Inflammatory macrophage treated with lipopolysaccharide for 4 hours (primary cell): ENCODE data around the gene DEDD.

Experiments
- DNase-seq: peaks from one replicate; pipeline ENCODE4 v3.0.0-alpha.2; 2020

DEDD gene

DNA sequence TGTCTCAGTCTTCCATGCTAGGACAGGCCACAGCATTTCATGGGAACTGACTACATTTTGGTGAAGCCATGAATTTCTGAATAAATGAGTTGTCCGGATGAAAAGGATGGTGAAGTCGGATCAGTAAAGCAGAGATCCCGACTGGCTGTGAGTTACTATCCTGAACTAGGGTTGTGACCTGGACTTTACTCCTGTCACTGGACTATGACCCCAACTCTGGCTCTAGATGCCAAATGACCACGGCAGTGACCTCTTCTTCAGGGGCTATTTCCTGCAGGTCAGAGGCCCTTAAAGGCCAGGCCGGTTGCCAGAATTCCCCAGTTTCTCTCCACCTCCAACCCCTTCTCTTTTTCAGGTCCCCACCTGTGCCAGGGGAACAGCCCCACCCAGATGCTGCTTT, 41.4 kb downstream of the DEDD start:
- no peak for DNase-seq

DNA sequence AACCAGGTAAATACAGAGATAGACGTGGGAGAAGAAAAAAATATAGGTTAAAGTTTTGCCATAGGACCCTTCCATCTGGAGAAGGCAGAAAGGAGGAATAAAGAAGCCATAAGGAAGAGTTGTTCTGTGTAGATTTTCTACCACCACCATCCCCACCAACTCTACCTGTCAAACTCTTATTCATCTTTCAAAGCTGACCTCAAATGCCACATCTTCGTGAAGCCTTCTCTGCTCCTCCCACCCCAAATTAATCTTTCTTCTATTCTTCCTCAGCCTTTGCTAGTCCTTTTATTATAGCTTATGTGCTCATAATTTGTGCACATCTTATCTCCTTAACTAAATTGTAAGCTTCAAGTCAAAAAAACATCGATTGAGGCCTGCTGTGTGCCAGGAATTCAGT, 41.9 kb downstream of the DEDD start:
- no peak for DNase-seq

DNA sequence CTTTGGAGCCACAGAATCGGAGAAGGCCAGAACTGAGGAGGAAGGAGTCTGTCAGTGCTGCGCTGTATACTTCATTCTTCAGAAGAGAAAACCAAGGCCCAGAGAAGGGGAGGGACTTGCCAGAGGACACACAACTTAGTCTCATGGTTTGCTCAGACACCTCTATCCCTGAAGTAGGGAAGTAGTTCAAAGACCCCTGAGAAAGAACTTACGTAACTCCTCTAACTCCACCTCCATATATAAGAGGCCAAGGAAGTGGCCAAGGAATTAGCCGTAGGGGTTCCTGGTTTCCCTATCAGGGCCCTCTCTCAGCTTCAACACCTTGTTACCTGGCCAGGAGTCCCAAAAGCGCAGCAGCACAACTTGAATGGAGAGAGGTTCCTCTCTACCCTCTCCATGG, 42.5 kb downstream of the DEDD start:
- no peak for DNase-seq

DNA sequence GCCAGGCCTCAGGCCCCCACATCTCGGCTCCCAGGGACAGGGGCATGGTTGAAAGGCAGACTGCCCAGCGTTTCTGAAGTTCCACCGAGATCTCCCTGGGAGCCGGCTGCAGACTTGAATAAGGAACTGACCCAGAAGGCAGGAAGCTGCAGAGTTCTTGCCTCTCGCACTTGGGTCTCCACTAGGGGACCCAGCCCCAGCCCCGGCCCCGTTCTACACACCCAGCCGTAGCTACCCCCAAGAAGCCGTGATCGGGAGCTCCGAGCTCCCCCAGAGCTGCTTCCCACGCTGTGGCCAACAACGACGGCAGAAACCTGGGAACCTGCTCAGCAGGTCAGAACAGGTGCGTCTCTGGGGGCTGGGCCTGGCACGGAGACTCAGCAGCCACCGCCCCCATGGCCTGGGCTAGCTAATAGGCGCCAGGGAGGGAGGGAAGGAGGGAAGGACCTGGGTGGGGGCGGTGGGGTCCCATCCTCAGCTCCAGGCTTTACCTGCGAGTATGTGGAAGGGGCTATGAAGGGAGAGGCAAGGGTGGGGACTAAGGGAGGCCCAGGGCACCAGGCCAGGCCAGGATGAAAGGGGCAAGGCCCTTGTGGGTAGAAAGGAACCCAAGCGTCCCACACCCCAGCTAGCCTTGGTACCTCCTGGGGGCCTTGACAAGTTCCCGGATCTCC, 43.1 kb downstream of the DEDD start, which contains the start of gene NECTIN4:
Gene NECTIN4, minus strand, starts transcription at position 308 of the 674 bp plus-strand sequence. Its CDS starts 262 bp downstream, at position 46.
- peak; percentile 61 for DNase-seq

DNA sequence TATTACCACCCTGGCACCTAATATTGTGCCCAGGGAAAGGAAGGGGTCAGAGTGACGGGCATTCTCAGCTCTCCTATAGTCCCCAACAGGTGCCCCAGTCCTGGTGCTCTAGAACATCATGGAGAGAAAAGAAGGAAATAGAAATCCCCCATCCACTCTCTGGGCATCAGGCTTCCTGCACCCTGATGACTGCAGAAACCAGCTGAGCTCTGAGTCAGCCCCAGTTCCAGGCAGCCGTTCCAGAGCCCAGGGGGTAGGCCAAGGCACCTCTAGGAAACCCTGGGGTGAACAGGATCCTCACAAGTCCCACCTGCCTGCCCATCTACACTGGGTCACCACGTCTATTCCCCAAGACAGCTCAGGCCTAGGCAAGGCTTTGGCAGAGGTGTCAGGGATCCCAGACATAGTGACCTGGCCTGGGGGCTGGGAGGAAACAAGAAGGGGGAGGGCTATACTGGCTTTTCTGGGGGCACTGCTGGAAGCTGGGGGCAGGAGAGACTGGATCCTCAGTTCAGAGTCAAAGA, 43.8 kb downstream of the DEDD start:
- DNase-seq, result peak; percentile 81

DNA sequence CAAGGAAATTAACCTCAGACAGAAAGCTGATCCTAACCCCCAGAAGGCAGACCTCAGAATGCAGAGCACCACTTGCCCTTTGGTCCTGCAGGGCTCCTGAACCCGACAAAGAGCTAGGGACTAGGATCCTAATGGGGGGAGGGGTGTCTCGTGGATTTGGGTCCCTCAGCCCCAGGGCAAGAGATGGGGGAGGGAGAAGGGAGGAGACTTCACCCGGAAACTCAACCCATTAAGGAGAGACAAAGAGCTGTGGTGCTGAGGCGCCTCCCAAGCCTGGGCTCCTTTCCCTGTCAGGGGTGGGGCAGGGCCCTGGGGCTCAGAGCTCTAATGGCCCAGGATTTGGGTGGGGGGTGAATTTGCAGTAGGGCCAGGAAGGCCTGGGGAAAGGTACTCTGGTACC, 46.0 kb downstream of the DEDD start:
- DNase-seq, result no peak

DNA sequence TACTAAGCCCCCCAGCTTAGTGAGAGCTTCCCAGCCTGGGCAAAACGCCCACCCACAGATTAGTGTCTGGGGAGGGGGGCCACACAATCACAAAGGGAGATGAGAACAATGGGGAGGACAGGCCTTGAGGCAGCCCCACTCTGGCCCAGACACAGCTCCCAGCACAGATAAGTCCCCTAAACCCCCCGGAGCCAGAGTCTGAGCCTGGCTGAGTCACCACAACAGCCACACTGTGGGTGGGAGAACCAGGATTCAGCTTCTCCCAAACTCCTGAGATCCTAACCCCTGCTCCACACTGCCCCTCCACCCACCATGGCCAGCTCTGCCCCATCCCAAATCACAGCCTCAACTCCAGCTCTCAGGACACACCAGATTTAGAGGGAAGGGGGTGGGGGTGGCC, 47.3 kb downstream of the DEDD start:
- no peak for DNase-seq

DNA sequence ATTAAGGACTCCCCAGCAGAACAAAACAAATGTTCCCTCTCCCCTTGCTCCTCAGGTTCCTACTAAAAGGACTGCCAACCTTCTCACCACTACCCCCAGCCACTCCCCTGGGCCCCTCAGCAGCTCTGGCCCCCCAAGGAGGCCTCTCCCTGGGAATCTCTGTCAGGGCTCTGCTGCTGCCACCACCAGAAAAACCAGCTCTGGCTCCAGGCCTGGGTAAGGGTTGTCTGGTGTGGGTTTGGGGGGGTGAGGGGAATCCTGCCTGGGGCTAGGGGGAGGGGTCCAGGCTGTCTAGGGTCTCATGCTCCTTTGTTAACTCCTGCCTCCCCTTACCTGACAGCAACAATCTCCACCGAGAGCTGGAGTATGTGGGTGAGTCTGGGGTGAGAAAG, 47.9 kb downstream of the DEDD start:
- no peak for DNase-seq

DNA sequence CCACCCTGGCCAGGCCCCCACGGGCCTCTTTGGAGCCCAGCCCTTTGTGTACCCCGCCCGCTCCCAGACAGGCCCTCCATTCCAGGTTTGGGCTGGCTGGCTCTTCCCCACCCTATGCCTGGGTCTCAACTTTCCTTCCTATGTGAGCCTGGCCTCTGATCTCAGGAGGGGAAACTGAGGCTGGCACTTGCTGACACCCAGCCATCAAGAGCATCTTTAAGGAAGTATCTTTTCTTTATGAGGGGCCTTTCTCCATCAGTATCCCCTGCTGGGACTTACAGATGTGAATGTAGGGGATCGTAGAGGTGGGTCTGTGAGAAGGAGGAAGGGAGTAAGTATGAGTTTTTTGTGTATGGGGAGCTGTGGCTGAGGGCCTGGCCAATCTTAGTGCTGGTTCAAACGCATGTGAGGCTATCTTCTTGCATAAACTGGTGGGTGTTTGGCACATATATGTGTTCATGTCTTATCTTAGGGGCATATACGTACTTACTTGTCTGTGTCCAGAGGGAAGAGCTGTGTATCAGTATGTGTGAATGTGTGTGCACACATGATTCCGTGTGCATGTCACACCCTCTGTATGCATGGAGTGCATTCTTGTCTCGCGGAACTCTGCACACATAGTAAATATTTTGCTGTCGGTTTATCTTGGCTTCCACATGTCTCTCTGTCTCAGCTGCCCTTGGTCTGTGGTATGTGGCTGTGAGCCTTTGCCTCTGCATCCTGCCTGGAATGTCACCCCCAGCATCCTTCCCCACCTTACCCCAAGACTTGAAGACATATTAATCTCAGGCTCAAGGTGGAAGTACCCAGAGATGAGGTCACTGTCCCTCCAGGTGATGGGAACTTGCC, 48.5 kb downstream of the DEDD start:
- no peak for DNase-seq

DNA sequence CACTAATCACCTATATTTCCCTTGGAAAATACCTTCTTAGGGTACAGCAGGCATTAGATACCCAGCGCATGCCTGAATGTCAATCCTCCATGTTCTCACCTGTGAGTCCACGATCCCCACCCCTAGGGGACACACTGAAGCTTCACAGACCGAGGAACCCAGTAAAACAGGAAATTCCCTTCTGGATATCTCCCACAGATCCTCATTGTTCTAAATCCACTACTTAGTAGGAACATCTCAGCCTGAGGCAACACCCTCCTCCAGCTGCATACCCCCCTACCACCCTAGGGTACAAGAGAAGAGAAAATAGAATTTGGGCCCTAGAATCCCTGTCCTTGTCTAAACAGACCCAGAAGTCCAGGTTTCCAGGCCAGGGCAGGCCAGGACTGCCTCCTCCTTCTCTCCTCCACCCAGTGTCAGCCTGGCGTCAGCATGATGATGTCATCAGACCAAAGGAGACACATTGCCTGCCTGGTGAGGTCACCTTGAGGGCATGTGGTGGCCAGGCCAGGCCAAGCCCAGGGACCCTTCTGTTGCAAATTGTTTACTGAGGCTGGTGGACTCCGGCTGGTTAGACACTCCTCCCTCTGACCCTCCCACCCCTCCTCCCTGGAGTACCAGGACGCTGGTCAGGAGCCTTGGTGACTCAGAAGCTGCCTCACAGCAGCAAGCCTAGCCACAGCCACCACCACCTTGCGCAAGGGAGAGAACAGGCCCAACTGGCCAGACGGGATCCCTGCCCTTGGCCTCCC, 49.3 kb downstream of the DEDD start:
- DNase-seq, result peak; percentile 98

DNA sequence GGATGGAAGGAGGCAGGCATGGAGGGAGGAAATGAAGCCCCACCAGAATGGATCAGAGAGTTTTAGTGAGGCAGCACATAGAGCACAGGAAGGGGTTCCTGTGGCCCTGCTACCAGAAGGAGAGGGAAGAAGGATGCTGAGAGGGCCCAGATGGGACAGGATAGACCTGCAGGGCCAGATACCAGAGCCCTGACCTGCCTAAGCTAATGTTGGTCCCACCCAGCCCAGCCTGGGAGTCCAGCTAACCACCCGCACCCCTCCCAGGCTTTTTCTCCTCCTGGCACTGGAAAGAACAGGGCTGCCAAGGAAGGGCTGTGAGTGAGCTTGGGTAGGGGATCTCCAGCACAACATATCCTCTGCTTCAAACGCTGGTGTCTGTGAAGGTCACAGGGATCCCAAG, 50.0 kb downstream of the DEDD start:
- no peak for DNase-seq

DNA sequence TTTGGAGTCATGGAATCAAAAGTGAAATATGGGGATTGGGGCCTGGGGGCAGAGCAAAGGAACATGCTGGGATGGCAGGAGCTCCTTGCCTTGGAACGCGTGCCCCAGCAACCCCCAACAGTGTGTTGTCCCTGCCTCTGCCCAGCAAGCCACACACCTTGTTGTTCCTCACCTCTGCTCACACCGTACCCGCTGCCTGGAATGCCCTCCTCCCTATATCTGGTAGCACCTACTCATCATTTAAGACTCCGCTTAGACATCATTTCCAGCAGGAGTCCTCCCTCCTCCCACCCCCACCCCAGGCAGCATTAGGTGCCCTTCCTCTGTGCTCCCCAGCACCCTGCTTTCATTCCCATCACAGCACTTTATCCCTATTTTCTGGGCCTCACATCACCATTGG, 50.9 kb downstream of the DEDD start:
- no peak for DNase-seq

DNA sequence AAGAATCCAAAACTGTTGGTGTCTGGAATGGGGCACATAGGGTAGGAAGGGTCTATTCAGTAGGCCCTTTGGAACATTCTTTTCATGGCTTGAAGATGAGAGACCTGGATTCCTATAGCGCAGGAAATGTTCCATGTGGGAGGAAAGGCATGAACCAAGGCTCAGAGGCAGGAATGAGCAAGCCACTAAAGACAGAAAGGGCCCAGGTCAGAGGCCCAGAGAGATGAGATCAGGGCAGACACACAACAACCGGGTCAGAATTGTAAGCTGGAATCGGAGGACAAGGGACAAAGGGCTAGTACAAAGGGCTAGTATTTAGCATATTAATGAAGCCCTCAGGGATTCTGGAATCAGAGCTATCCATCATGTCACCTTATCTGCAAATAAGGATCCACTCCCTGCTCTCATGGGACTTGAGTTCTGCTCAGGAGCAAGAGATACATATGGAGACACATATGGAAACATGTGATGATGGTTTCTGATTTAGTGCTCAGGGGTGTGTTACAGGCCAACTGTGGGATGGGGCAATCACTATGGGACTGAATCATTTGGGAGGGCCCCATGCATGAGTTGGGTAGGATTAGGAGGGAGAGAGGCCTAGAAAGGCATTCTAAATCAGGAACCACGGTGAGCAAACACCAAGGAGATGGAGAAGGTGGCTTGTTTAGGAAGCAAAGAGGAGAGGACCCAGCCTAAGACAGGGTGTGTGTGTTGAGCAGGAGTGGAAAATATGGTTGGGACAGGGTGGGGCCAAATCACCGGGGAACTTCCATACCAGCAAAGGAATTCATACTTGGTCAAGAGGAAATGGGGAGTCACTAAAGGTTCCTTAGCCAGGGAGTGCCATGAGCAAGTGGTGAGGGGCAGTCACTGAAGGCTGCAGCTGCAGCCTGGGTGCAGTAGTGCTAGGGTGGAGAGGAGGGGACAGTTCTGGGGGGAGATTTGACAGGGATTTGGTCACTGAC, 51.7 kb downstream of the DEDD start:
- peak; percentile 76 for DNase-seq

DNA sequence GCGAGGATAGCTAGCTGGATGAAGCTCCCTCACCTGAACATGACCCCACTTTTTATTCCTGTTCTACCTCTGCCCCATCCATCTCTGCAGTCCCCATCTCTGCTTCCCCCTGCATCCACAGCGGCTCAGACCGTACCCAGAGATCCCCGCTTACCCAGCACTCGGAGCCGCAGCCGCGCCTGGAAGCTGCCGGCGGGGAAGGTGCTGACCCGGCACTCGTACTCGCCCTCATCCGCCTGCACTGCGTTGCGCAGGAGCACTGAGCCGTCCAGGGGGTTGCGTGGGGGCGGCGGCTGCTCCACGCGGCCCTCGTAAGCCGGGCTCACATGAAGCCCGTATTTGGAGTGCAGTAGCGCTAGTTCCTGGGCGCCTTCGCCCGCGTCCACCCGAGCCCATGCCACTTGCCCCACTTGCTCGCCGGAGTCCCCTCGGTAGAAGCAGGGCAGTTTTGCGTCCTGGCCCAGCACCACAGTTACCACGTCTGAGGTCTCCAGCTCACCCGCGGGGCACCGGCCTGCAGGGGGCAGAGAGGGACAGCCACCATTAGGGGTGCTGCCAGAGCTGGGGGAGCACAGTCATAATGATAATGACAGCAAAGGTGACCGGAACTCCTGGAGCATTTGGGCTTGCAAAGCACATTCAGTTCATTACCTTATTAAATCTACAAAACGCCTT, 52.9 kb downstream of the DEDD start:
- no peak for DNase-seq

DNA sequence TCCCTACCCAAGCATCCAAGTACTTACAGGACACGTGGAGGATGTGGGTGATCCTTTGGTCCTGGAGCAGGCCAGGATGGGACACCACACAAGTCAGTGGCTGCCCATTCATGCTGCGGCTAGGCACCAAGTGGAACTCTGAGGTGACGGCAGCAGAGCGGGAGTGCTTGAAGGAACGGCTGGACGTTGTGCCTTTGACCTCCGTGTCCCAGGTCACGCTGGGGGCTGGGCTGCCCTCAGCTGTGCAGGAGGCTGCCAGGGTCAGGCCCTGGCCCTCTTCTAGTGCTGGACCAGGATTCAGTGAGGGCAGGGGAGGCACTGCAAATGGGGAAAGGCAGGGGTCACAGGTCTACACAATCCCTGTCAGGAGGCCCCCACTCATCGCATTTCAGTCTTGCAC, 55.0 kb downstream of the DEDD start:
- no peak for DNase-seq

DNA sequence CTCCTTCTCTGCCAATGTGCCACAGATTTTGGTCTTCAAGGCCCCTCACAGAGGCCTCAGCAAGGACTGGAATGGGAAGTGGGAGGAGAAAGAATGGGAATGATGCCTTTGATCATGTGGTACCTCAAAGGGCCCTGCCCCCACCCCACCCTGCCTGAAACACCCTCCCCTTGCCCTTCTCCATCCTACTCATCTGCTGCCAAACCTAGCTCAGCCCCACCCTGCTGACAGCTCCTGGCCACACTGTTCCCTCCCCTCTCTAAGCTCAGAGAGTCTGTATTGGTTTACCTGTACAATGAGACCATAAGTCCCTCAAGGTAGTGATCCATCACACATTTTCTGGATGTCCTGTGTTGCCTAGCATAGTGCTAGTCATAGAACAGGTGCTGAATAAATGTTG, 56.1 kb downstream of the DEDD start:
- DNase-seq, result no peak

DNA sequence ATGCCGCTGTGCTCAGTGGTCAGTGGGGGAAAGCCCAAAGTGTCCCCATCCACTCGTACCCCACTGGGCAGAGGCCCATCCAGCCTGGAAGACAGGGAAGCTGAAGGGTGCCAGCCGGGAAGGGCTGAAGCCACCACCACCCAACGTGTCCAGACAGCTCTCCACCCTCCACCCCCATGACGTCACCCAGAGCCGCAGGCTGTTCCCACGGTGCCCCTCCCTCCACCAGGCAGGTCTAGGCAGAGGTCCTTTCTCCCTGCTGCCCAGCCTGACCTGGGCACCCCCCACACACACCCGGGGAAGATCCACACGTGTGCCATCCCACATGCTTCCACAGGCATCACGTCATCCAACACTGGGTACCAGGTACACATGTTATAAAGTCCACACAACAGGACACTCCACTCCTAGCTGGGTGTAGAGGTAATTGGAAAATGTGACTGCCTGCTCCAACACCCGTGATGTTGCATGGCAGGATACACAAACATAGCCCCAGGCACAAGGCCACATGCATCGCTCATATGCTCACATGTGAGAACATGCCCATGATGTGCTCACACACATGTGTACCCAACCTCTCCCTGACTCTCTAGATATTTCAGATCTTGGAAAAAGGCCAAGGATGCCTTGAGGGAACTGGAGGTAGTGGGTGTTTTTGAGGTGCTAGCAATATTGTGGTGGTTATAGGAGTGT, 57.6 kb downstream of the DEDD start:
- no peak for DNase-seq

DNA sequence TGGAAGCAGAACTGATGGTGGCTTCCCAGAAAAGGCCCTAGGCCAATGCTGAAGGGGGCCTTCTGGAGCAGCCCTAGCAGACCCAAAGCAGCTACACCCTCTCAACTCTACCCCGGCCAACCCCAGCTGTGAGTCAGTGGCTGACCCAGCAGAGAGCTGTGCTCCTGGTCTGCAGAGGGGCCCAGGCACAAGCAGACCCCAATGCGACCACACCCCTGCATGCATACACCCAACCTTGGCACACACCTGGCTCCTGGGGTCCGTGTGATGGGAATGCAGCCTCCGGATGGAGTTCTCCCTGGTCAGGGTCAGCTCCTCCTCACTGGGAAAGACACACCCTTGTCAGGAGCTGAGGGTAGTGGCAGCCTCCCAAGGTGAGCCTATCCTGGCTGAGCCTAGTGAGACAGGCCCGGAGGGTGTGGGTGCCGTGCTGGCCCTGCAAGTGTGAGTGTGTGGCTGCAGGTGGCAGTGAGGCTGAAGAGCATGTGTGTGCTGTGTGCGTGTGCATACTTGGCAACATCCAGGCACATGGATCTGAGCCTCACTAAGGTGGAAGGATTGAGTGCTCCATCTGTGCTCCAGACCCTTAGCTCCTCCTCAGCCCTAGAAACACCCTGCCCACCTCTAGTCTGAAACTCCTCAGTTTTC, 58.9 kb downstream of the DEDD start:
- no peak for DNase-seq

DNA sequence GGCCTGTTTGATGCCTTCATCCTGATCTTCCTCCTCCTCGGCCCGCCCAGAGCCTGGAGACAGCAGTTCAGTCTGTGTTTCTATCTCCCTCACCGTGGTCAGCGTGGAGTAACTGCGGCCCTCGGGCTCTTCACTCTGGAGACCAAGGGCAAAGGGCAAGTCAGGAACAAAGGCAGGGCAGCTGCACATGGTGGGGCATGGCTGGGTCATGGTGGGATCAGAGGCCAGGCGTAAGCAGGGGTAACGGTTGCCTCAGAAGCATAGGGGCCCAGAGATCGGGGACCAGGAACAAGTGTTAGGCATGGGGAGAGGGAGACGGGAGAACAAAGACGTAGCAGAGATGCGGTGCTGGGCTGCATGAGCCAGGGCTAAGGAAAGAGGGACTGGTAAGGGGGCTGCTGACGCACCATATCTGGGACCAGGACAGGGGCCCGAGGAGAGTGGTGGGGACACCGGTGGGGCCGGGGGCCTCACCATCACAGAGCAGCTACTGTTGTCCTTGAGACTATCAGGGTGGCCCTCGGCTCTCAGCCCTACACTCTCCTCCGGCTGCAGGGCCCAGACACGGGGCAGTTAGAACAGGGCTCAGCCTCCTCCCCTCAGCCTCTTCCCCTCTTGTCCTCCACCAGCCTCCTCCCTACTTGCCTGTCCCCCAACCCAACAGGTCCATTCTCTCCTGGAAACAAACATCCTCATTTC, 59.6 kb downstream of the DEDD start:
- DNase-seq, result no peak

DNA sequence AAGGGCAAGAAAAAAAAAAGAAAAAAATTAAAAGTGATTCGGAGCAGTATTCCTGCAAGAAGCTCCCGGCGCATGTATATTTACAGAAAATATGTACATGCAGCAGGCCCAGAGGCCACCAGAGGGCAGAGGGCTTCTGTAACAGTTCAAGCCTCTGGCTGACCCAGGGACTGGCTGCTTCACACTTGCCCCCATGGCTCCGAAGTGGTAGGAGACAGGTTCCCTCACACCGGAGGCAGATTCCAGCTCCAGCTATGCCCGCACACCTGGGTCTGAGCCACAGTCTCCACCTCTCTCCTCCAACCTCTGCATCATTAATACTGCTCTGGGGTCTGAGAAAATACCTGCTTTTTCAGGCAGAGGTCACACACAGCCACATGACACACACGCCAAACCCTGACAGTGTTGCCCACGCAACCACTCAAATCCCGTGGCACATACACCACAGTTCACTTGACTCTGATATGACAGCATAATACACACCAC, 60.5 kb downstream of the DEDD start:
- DNase-seq, result peak; percentile 82
